B cell (primary cell): ENCODE data around the gene HSD3B2.

Experiments
- CTCF ChIP-seq: fragments of 200-600 bp; IDR thresholded peaks from one replicate; pipeline ENCODE4 v1.8.0; 2022; ENCODE audit warnings: antibody characterized with exemption, mild to moderate bottlenecking
- EZH2 ChIP-seq: IDR thresholded peaks from 2 replicates; pipeline ENCODE4 v1.6.1; 2012; ENCODE audit warnings: borderline replicate concordance, low read depth, mild to moderate bottlenecking, moderate library complexity, low read length; ENCODE audit not compliant: insufficient read depth, poor library complexity, severe bottlenecking

- no peak for TF ChIP-seq CTCF
- TF ChIP-seq EZH2 = no peak
Measured at GRCh38 chr1:119373465-119373864, 41.5 kb upstream of the HSD3B2 start.
